Measurements from ENCODE around the gene PDGFRA.

- no peak for TF ChIP-seq POLR2A (IDR thresholded peaks at IDR 0.05; ENCODE audit: low read length)
- TF ChIP-seq GATA1 (IDR thresholded peaks at IDR 0.05; ENCODE audit: low read depth, low read length), result no peak
Observed at GRCh38 chr4:54238389-54238788, 9.3 kb downstream of the PDGFRA start.

All from erythroblast (primary cell).